LNCaP clone FGC (cell line): ENCODE data around the gene PRR27.
"Not testable (repeated sequence)": the region's sequence is repeated elsewhere in the genome, so short reads cannot be mapped to it uniquely, and the experiment has no call there.

ENCODE experiments used
- DNase-seq: peaks from one replicate; pipeline ENCODE4 v3.0.0-alpha.2; 2011; ENCODE audit warnings: low read depth
- H3K4me3 ChIP-seq: 2 replicates; pipeline ENCODE4 v1.5.1; 2011; ENCODE audit warnings: mild to moderate bottlenecking, low read depth, low read length, control low read depth
- CTCF ChIP-seq: IDR thresholded peaks from 2 replicates; pipeline ENCODE4 v1.5.1; 2012; ENCODE audit warnings: mild to moderate bottlenecking; ENCODE audit not compliant: control insufficient read depth, insufficient read depth; ENCODE audit errors: extremely low read depth

Gene PRR27

GRCh38 chr4:70192895-70193294 lies 38.9 kb downstream of the PRR27 start:
- TF ChIP-seq CTCF: no peak
- no peak for DNase-seq

GRCh38 chr4:70195425-70195824 lies 41.4 kb downstream of the PRR27 start, which contains the start of gene ODAM:
Gene ODAM (plus strand): TSS chr4:70195725. CDS start chr4:70196544, 819 bp downstream.
- DNase-seq: no peak

More at GRCh38 chr4:70192895-70193294, 38.9 kb downstream of the PRR27 start:
- no peak overlapping the region for H3K4me3 ChIP-seq

GRCh38 chr4:70196857-70197256 lies 42.8 kb downstream of the PRR27 start:
- TF ChIP-seq CTCF: no peak
- no peak overlapping the region for H3K4me3 ChIP-seq
- DNase-seq: no peak

More at GRCh38 chr4:70195425-70195824, 41.4 kb downstream of the PRR27 start, which contains the start of gene ODAM:
- H3K4me3 ChIP-seq: no peak within 1 kb of the TSS
- TF ChIP-seq CTCF: no peak

- TF ChIP-seq CTCF: no peak
- H3K4me3 ChIP-seq: no peak overlapping the region
- peak; percentile 85 for DNase-seq
Observed at GRCh38 chr4:70197842-70198241, 43.8 kb downstream of the PRR27 start.

- peak; percentile 62 for DNase-seq
- no peak for TF ChIP-seq CTCF
- no peak overlapping the region for H3K4me3 ChIP-seq
Observed at GRCh38 chr4:70203601-70204000, 49.6 kb downstream of the PRR27 start.

GRCh38 chr4:70212752-70213151 lies 58.7 kb downstream of the PRR27 start:
- H3K4me3 ChIP-seq, DNase-seq: not testable (repeated sequence)
